GDM1 (cell line): ENCODE results near the gene MTCH1.
"Not testable (repeated sequence)": the region's sequence is repeated elsewhere in the genome, so short reads cannot be mapped to it uniquely, and the experiment has no call there.

Experiments
- DNase-seq: peaks from one replicate; lab custom pipeline; 2025; lab: John Stamatoyannopoulos, UW

The MTCH1 gene

DNA sequence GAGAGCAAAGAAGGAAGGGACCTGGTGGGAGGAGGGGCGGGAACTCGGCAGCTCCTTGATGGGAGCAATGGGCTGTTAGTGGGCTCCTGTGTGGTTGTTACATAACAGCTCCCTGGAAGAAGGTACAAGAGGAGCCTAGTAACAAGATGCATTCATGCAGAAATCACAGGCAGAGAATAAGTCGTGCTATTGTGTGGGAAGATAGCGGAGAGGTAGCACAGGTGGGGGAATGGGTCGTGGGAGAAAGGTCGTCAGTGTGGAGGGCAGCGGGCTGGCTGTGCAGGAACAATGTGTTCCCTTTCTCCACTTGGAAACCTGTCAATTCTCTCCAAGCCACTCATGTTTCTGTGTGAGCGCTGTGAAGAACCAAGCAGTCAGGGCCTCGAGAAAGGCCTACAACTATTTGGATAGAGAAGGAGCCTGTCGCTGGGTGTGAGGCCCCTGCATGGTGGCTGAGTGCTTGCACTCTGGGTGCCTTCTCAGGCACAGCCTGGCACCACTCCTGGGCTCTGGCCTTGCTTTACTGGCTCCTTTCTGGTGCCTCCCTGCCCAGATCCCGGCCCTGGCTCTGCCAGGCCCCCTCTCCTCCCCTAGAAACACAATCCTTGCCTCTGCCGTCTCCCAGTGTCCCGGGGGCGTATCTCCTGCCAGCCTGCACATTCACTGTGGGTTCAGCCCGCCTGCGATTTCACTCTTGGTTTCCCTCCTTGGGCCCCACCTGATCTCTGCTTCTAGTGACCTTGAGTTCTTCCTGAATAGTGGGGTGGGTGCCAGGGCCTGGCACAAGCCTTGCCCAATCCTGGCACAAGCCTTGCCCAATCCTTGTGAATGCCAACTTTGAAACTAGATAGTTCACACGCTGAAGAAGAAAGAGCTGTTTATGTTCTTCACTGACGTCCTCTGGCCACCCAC, 12.1 kb upstream of the MTCH1 start:
- DNase-seq = no peak

DNA sequence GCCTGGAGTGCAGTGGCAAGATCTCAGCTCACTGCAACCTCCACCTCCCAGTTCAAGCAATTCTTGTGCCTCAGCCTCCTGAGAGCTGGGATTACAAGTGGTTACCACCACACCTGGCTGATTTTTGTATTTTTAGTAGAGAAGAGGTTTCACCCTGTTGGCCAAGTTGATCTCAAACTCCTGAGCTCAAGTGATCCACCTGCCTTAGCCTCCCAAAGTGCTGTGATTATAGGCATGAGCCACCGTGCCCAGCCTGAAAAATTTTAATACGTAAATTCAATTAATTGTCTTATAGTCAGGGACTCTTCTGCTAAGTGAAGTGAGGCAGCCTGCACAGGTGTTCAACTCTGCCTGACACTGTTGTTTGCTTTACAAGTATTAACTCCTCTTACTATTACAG, 4.4 kb upstream of the MTCH1 start:
- not testable (repeated sequence) for DNase-seq

DNA sequence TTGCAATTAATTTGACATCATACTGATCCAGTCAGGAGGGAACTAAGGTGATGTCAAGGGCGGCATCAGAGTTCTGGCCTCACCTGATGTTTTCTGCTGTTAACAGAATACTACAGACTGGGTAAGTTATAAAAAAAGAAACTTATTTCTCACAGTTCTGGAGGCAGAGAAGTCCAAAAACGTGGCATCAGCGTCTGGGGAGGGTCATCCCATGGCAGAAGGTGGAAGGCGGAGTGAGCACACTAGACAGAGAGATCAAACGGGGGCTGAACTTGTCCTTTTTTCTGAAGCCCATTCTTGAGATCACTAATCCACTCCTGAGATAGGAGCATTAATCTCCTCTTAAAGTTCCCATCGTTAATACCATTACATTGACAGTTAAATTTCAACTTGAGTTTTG, 3.3 kb upstream of the MTCH1 start:
- no peak for DNase-seq

DNA sequence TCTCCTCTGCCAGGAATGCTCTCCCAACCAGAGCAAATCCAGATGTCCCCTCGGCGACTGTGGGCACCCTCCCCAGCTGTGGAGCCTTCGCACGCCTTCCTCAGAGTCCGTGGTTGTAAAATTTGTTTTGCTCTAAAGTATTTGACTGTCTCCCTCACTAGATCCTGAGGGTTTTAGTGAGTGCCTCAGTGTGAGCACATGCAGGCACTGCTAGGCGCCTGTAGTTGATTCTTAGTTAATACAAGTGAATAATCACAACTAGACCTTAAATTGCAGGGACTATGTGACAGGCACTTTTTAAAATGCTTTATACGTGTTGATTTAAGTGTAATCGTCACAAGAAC, 680 bp upstream of the MTCH1 start:
- DNase-seq = no peak

DNA sequence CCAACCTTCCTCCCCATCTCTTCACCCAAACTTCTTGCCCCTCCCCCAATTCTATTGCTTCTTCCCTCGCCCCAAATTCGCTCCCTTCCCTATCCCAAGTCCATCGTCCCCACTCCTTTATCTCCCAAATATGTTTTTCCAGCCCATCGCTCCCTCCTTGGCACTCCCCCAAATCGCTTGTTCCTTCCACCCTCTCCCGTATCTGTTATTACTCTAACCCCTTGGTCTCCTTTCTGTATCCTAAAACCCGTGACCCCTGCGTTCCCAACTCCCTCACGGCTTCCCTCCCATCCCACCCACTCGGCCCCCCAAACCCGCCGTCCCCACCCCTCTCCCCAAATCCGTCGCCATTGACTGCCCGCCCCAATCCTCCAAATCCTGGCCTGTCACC, 584 bp downstream of the MTCH1 start:
- no peak for DNase-seq

DNA sequence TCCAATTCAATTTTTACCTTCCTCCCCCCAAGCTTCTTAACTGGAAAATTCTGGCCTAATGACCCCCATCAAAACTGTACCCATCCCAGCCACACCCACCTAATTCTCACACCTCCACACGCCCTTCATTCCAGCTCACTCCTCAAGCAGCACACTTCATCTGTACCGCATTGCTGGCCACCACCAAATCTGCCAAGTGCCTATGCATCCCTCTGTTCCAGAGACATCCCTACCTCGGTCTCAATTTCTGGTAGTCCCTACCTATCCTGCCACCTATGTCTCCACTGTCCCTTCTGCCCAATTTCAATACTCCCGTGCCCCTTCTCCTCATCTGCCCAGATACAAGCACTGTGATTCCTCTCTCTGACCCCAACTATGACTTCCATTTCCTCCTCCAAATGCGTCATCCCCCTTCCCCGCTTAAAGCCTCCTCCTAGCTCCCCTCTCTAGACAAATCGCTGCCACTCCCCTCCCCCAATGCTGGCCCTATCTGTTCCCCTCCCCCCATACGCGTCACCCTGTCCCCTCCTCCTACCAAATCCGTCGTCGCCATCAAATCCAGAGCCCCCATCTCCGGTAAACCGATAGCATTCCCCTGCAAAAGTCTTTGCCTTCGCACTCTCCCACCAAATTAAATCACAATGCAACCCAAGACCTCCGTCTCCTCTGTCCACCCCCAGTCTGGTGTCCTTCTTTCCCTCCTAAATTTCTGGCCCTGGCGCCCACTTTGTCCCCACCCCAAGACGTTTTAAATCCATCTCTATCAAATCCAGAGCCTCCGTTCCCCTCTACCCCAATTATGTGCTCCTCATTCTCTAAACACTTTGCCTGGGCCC, 1.2 kb downstream of the MTCH1 start:
- no peak for DNase-seq

DNA sequence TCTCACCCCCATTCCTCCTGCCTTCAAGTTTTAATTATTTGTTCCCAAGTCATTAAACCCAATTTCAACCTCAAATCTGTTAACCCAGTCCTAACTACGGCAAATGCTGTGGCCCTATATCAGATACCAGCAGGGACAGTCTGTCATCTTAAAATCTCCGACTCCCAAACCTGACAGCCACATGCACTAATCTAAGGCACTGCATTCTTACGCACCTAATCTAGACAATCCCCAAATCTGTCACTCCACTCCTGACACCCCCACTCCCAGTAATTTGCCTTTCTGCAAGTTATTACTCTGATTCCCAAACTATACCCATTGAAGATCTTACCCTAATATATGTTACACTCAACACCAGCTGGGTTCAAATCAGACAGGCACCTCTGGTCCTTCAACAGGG, 2.5 kb downstream of the MTCH1 start:
- no peak for DNase-seq

DNA sequence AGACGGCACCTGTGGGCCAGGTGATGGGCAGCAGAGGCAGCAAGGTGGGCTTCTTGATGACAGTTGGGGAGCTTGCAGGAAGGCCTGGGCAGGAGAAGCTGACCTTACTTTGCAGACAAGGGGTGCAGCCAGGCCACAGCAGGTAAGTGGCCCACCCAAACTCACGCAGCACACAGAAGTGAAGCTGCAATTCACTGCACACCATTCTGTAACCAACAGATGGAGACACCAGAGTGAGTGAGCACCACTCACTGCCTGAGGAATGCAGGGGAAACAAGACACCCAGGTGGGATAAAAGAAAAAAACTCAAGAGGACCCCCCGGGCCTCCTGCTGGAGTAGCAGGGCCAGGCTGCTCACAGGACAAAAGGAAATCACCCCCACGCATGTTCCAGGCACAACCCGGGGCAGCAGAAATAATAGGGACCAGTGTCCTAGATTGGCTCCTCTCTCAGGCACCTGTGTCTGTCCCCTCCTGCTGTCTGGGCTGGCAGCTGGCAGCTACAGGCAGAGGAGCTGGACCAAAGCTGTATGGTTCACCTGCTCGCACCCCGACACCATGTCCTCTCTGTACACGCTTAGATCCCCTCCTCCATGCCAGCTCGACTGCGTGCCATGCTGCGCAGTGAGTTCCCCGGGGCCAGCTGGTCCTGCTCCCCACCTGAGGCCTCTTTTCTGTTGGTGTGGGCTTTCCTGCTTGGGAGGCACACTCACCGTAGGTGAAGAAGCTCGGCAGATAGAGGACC, 4.9 kb downstream of the MTCH1 start:
- DNase-seq = no peak

DNA sequence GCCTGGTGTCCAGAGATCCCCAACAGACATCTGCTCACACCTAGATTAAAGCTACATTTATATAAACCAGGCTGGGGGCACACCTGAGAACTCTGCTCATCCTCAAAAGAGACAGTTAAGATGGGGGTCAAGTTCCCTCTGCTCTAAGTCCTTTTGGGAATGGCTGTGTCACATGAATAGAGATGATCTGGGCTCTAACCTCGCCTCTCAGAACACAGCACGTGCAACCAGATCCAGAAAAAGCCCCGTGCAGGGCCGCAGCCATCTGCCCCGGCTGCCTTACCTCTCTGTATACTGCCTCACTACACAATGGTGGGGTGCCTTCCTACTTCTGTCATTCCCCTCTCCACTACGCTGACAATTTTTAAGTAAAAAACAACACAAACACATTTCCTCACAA, 5.9 kb downstream of the MTCH1 start:
- no peak for DNase-seq

DNA sequence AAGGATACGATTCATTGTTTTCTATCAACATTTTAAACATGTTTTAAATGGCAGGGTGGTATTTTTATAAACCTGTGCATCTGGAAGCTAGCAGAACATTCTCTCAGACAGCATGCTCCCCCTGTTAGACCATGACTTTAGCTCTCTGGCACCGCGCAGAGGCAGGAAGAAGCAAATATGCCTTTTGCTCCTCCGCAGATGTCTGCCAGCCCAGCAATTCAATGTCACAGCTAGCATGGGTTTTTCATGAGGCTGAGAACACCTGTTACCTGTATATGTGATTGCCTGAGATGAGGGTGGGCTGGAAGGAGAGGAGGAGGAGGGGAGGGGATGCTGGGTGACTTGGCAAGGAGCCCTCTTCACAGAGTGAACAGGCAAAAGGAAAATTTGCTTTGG, 6.7 kb downstream of the MTCH1 start:
- no peak for DNase-seq

DNA sequence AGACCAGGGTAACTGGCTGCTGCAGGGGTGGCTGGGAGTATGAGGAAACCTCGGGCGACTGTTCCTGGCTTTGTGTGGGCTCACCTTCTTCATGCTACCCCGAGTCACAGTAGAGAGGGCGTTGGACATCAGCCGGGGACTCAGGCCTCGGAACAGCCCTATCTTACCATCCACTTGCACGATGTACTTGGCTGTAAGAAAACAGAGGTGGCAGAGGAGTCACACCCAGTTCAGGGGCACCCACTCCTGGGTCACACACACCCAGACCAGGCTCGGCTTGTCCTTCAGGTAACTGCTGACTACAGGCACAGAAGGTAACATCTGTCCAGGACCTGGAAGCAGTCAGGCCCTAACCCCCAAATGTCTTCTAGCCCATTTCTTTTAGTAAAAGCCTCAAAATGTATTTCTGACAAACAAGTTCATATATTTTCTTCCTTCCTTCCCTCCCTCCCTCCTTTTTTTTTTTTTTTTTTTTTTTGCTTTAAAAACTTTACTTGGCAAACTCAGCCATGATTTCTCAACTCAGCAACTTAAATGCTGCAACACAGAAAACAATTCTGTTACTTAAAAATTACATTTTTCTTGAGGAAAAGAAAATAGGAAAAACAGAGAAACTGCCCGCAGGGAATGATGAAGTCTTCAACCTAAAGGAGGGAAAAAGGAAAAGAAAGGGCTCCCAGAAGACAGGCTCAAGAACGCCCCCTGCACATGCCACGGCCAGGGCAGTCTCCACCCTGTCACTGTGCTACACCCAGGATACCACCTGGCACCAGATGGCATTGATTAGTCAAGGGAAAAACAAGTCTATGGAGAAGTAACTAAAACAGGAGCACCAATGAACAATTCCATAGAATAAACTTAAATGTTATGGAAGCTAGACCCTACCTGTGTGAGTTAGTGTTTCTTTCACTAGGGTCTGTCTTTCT, 7.3 kb downstream of the MTCH1 start:
- DNase-seq = no peak

DNA sequence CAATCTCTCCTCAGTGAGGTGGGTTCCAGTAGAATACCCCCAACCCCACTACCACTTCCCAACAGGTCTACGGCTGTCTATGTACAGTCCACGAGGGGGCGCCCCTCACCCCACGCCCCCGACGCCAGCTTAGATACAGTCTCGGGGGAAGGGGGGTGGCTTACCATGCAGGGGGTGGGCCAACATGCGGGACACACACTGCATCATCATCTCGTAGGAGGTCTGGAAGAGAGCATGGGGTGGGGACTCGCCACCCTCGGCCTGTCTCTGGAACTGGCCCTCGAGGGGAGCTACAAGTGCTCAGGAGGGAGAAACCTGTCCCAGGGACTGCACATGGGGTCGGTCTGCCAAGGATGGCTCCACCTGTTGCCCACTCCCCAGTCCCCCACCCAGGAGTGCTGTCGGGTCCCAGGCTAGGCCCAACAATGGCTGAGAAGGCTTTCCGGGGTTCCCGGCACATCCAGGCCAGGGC, 8.5 kb downstream of the MTCH1 start:
- DNase-seq = no peak

DNA sequence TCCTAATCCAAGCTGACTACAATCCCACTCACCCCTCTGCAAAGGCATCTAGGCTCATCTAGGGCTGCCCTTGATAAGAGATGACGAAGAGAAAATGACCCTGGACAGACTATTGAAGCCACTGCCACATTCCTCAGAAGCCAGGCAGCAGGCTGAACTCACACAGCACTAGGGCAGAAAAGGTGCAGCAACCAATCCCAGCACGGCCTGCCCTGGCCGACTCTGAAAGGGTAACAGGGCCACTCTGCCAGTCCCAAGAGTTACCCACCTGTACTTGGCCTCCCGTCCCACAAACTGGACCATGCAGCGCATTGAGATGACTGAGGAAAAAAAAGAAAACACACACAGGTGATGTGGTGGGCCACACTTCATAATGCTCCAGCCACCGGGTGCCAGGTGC, 9.1 kb downstream of the MTCH1 start:
- DNase-seq = no peak

DNA sequence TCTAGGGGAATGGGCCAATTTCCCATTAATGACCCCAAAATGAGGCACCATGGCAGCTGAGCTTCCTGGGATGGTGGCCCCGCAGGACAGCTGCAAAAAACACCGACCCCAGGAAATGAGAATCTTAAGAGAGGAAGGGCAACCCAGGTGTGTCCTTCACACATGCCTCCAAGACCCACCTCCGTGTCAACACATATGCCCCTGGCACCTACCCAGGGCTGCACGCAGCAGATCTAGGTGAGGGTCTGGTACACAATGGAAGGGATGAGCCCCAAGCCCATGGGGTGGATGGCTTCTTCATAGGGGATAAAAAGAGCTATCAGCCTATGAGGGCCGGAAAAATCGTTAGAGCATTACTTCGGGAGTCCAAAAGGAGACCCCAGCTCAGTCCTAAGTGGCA, 9.5 kb downstream of the MTCH1 start:
- DNase-seq = no peak

DNA sequence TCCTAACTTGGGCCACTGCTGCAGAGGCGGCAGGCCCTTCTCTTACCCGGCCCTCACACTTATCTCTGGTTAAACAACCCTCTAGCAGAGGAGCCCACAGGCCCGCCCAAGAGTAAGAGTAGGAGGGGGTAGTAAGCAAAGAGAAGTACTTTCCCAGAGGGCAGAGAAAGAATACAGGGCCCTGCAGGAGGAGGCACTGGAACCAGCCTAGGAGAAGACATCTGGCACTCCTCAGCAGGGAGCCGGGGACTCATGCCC, 10.1 kb downstream of the MTCH1 start:
- no peak for DNase-seq

DNA sequence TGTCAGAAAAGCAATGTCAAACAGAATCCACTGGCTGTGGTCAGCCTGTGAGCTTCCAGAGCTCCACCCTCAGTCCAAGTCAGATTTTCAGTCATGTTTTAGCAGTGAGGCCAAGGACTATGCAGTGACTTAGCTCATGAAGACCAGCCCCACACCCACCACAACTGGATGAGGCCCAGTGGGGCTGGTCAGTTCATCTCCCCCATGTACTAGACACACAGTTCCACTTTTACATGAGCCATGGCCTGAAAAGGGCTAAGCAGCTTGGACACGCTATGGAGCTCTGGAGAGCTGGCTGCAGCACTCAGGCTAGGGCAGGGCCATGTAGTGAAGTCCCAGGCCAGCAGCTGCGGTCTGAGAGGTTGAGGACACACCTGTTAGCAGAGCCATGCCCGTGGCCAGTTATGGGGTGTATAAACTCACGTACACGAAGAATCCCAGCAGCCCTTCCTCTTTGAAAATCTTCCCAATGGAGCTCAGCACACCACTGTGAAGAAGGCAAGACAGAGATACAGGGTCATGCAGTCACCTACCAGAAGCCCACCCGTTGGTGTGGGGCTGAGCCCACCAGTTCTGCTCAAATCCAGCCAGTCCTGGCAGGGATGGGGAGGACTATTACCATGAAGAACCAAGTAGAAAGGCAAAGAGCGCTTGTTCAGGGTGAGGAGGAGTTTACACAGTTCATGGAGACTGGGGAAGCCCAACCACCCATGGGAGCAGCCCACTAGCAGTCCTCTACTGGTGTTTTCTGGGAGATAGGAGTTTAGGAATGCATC, 10.6 kb downstream of the MTCH1 start:
- DNase-seq = no peak

DNA sequence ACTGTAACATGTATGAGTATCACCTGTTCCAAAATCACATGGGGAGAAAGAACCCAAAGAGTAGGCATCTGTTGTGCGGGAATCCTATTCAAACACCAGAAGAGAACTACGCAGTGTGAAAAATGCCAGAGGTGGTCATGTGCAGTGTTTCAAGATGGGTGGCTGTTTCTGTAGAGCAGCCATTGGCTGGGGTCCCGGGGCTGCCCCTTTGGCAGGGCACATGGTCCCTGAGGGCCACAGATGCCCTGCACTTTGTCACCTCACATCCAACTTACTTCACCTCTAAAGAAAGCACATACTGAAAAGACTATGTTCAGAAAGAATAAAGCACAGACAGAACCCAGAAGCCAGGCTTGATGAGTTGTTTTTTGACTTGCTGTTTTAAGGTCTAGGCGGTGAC, 12.3 kb downstream of the MTCH1 start:
- DNase-seq = no peak

DNA sequence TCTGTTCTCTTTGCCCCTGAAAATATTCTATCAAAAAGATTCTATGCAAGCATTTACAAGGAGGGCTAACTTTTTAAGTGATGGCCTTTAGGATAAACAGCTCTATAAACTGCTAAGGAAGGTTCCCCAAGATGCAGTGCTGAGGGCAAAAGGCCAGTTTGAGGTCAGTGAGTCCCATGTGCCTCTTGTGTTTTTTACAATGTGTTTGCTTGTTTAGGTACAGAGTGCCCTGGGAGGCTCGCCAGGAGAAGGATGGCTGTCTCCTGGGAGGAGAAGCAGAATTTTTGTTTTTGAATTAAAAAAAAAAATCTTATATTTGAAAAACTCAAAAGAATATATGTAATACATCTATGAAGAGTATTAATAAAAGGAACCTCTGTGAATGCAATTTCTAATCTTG, 12.8 kb downstream of the MTCH1 start:
- DNase-seq = no peak

DNA sequence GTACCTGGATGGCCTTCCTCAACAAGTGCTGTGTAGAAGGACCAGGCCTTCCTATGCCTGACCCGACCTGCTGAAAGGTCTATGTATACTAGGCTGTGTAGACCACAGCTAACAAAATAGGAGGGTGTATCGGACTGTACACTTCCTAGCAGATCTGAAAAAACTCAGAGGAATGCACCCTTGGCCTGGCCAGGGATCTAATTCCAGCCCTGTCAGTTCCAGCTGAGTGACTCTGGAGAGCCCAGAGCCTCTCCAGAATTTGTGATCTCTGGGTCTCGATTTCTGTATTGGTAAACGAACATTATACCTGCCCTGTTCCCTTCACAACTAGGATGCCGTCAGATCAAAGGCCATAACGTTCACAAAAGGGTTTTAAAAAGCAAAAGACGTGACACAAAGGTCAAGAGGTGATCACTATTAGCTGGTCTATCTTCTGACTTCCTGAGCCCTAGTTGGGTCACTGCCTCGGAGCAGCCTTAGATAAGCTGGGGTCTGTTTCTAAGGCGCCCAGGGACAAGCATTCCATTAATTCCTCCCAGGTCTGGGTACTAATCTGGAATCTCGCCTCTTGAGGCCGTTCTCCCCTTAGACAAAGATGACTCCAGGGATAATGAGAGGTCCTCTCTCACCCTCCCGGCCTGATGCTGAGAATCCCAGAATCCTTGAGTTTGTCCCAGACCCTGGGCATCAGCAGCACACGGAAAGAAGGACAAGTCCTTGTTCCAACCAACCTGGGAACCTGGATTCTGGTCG, 13.9 kb downstream of the MTCH1 start:
- DNase-seq = no peak
